Esophagus squamous epithelium (tissue), 5 donors: ENCODE measurements around the gene PRSS16. TPM values are rescaled to one million over a fixed set of nuclear protein-coding genes. Genes with fewer than 3 reads are reported as not detected.

Experiments used
- DNase-seq: peaks from one replicate; lab custom pipeline; 2025; lab: John Stamatoyannopoulos, UW
- H3K27ac ChIP-seq, 4 donors: fragments of 200-600 bp; sonication (generic); one replicate each; pipeline ENCODE4 v1.5.1; 2016 to 2019; ENCODE audit warnings: mild to moderate bottlenecking in 1 of 4
- H3K27me3 ChIP-seq, 4 donors: fragments of 200-600 bp; sonication (generic); 1 replicate in 3 of 4; 2 replicates in 1 of 4; pipeline versions ENCODE4 v1.5.1 to v1.6.0; 2017 to 2021; ENCODE audit warnings: antibody characterized with exemption in 1 of 4
- H3K36me3 ChIP-seq, 3 donors: fragments of 200-600 bp; sonication (generic); one replicate each; pipeline ENCODE4 v1.5.1; 2016 to 2019
- H3K4me1 ChIP-seq, 3 donors: fragments of 200-600 bp; sonication (generic); one replicate each; pipeline ENCODE4 v1.5.1; 2017 to 2019
- H3K4me3 ChIP-seq, 4 donors: fragments of 200-600 bp; sonication (generic); 1 replicate in 3 of 4; 2 replicates in 1 of 4; pipeline ENCODE4 v1.5.1; 2016 to 2019; ENCODE audit warnings: mild to moderate bottlenecking in 2 of 4, moderate library complexity in 1 of 4
- H3K9me3 ChIP-seq, 3 donors: fragments of 200-600 bp; sonication (generic); one replicate each; pipeline ENCODE4 v1.5.1; 2016 to 2019
- CTCF ChIP-seq, 6 experiments: fragments of 450-650 bp in 4 of 6; fragments of 200-600 bp in 2 of 6; sonication (generic) in 2 of 6; IDR thresholded peaks; one replicate each; pipeline ENCODE4 v1.5.1; 2016 to 2019; ENCODE audit warnings: antibody characterized with exemption in 6 of 6, mild to moderate bottlenecking in 4 of 6, moderate library complexity in 4 of 6
- POLR2A ChIP-seq, 4 donors: fragments of 450-650 bp; IDR thresholded peaks; one replicate each; pipeline ENCODE4 v1.6.1; 2017; ENCODE audit warnings: antibody characterized with exemption in 4 of 4, mild to moderate bottlenecking in 4 of 4, moderate library complexity in 3 of 4
- WGBS, 2 donors: methylation state at CpG; one replicate each; pipeline ENCODE4 v1.1.5; 2018; 5-methylcytosine and 5-hydroxymethylcytosine counted together
- intact Hi-C: fragments of 100-400 bp; cut with DNase I; formaldehyde crosslinking; loops from one replicate; pipeline ENCODE4 v1.15.0; 2022
- total RNA-seq, 4 donors: library from RNA; depleted of rRNA; stranded (reverse); fragments of >200 nt; gene quantifications; one replicate each; pipeline ENCODE4 v1.1.0, GENCODE V29; 2016
- donor health status: DM: yes; HTN: yes; CAD: no.

PRSS16 gene
- total RNA-seq, 4 donors from 2014 or later = 5.1 to 25.7 (median 11.0) TPM

DNA sequence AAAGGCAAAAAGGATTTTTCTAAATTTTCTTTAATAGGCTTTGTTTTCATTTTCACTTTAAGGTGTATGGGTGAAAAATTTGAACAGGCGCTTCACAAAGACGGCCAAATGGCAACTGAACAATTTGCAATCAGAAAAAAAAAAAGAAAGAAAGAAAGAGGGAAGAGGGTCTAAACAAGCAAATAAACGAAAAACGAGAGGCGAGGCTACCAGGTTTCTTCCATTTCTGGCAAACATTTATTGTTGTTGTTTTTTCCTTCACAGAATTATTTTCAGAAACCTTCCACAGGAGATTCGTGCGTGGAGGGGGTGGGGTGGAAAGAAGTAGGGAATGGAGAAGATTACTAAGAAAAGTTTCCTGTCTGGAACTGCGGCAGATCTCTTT lies 40.2 kb downstream of the PRSS16 start:
- no peak overlapping the region for H3K4me3 ChIP-seq
- H3K27me3 ChIP-seq = peaks cover 7 to 100% (median 35%) of the 10 kb centered on the region in 4 donors
- H3K36me3 ChIP-seq = no peaks in the 10 kb centered on the region
- intact Hi-C loops = no loop called here
- 5 to 7% methylated on average over 8 of the region's 8 CpGs for WGBS, 2 donors
- peaks cover 0 to 7% (median 0%) of the 10 kb centered on the region in 3 donors for H3K4me1 ChIP-seq
- H3K27ac ChIP-seq = no peak overlapping the region
- no peak for DNase-seq
- H3K9me3 ChIP-seq = peaks cover 0 to 33% (median 12%) of the 10 kb centered on the region in 3 donors
- TF ChIP-seq CTCF (IDR thresholded peaks at IDR 0.05) (no peak), POLR2A (IDR thresholded peaks at IDR 0.05) (no peak)

DNA sequence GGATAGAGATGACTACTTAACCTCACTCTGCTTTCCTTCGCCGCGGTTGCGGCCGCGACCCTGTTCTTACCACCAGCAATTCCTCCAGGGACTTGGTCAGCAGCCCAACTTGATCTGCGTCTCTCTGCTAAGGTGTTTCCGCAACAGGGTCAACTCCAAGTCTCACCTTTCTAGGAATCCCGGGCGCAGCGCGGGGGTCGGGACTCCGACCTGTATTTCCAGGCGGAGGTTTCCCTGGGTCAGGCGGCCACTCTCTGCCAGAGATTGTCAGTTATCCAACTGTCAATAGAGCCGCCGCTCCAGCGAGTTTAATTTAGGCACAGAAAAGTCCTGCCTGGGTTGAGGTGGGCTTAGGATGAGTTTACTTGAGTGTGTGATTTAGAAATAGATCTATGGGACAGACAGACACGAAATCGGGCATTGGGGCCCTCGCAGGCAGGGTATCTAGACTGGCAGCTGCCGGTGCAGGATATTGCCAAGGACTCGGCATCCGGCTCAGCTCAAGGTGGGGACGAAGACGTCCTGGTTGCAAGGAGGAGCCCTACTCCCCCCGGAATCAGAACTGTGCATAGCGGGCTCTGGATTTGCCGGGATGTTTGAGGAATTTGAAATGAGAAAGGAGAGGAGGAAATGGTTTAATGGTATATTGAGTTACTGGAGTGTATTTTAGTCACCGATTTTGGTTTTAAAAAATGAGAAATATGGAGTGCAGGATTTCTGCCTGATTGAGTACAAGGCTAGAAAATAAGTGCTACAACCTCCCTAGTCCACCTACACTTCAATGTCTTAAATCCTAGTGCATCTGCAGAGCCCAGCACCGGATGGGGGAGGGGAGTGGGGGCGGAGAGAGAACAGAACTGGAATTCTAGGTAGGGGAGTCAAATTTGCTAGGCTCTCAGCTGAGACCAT lies 40.9 kb downstream of the PRSS16 start:
- intact Hi-C loops = no loop called here
- Histone ChIP-seq H3K27ac (no peak overlapping the region), H3K36me3 (no peaks in the 10 kb centered on the region), H3K4me3 (no peak overlapping the region), H3K27me3 (peaks cover 7 to 100% (median 33%) of the 10 kb centered on the region in 4 donors), H3K4me1 (peaks cover 0 to 7% (median 0%) of the 10 kb centered on the region in 3 donors), H3K9me3 (peaks cover 0 to 27% (median 12%) of the 10 kb centered on the region in 3 donors)
- DNase-seq = no peak
- no peak for TF ChIP-seq POLR2A (IDR thresholded peaks at IDR 0.05)
- no peak for TF ChIP-seq CTCF (IDR thresholded peaks at IDR 0.05)
- 5 to 8% methylated on average over 17 to 24 of the region's 33 CpGs for WGBS, 2 donors

DNA sequence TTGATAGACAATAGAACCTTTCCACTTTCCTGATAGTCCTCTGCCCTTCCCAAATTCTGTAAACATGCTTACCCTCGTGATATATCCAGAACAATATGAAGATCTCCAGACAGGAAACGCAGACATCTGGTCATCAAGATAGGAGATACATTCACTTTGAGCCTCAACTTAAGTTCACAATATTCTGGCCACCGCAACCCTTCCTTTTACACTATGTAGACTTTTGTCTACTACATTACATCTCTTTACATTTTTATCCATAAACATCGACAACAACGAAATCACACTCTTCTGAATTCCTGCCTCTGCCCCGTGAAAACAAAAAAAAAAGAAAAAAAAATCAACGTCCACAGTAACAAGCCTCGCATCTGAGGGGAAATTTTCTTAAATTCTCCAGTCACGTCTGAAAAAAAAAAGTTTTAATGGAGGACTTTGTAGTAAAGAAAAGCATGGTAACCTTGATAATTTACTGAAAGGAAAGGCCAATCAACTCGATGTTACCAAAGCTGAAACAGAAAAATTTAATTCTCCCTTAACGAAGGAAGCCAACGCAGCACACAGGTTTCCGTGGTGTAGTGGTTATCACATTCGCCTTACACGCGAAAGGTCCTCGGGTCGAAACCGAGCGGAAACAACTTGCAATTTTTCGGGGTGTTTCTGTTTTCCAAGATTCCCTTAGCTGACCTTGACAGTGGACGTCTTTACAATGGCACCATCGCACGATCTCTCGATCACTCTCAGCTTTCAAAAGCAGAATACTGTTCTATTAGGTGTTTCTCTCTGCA lies 42.8 kb downstream of the PRSS16 start:
- intact Hi-C loops = no loop called here
- Histone ChIP-seq H3K27me3 (peaks cover 7 to 100% (median 41%) of the 10 kb centered on the region in 4 donors), H3K27ac (no peak overlapping the region), H3K36me3 (no peaks in the 10 kb centered on the region), H3K9me3 (peaks cover 0 to 21% (median 7%) of the 10 kb centered on the region in 3 donors), H3K4me3 (no peak overlapping the region), H3K4me1 (peaks cover 0 to 7% (median 0%) of the 10 kb centered on the region in 3 donors)
- 14 to 15% methylated on average over 25 of the region's 25 CpGs for WGBS, 2 donors
- DNase-seq = no peak
- TF ChIP-seq POLR2A (IDR thresholded peaks at IDR 0.05) (no peak), CTCF (IDR thresholded peaks at IDR 0.05) (no peak)

DNA sequence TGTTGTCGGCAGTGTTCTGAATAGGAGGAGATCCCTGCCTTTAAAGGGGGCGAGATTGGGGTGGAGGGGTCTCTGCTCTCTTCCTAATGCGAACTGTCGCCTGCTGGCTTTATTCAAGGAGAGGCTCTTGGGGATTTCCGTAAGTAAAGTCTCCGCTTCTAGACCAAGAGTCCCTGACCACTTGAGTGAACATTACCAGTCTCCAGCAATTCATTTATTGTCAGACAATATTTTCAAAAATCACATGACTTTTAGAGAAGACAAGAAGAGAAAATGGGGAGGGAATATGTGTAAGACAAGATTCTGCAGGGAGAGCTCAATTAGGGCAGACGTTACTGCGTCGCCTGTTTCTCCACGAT lies 43.3 kb downstream of the PRSS16 start:
- Histone ChIP-seq H3K27me3 (peaks cover 7 to 100% (median 46%) of the 10 kb centered on the region in 4 donors), H3K4me1 (peaks cover 0 to 7% (median 0%) of the 10 kb centered on the region in 3 donors), H3K9me3 (peaks cover 0 to 21% (median 7%) of the 10 kb centered on the region in 3 donors), H3K36me3 (no peaks in the 10 kb centered on the region), H3K27ac (no peak overlapping the region), H3K4me3 (no peak overlapping the region)
- DNase-seq = no peak
- 31 to 40% methylated on average over 7 to 9 of the region's 10 CpGs for WGBS, 2 donors
- intact Hi-C loops = no loop called here
- TF ChIP-seq POLR2A (IDR thresholded peaks at IDR 0.05) (no peak), CTCF (IDR thresholded peaks at IDR 0.05) (no peak)
